ENCODE measurements around the gene WNT5B. TPM values are rescaled to one million over a fixed set of nuclear protein-coding genes. Genes with fewer than 3 reads are reported as not detected.

WNT5B gene
- total and polyA plus RNA-seq, 9 of the 15 experiments (the other 6 are each of a cell fraction or from before 2014, with no cell fraction given): 0.42 to 16.8 (median 5.4) TPM

DNA sequence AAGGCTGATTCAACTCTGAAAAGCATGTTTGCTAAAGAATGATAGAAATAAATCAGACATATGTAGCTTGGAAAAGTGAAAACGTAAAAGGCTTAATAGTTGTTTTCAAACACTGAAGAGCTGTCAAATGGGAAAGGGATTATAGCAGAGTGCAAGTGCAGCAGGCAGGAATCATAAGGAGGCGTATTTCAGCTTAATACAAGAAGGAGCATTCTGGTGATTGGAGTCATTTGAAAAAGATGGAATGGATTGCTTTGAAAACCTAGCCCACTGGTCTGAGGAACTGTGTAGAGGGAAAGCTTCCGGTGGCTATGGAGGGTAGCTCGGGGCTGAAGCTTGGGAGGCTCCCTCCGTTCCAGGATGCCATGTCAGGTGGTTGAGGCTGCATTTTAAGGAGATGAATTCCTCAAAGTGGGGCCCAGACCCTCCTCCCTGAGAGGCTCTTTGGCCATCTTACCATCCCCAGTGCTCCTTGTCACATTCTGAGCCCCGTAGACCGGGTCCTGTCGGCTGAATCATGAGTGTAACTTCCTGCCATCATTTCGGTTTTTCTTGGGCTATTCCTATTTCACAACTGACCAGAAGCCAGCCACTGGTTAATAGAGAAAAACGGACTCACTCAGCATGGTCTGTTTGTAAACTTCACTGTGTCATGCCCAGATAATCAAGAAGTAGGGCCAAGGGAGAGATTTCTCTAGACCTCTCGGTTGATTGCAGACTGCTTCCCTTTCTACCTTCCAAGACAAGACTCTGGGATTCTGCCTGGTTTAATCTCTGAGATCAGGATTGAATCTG is 6.5 kb downstream of the WNT5B start (continued):
- no peak for TF ChIP-seq KLF6 (CRISPR knock-in tag; IDR thresholded peaks at IDR 0.05; ENCODE audit: borderline replicate concordance)
- TF ChIP-seq, protein P1, sequence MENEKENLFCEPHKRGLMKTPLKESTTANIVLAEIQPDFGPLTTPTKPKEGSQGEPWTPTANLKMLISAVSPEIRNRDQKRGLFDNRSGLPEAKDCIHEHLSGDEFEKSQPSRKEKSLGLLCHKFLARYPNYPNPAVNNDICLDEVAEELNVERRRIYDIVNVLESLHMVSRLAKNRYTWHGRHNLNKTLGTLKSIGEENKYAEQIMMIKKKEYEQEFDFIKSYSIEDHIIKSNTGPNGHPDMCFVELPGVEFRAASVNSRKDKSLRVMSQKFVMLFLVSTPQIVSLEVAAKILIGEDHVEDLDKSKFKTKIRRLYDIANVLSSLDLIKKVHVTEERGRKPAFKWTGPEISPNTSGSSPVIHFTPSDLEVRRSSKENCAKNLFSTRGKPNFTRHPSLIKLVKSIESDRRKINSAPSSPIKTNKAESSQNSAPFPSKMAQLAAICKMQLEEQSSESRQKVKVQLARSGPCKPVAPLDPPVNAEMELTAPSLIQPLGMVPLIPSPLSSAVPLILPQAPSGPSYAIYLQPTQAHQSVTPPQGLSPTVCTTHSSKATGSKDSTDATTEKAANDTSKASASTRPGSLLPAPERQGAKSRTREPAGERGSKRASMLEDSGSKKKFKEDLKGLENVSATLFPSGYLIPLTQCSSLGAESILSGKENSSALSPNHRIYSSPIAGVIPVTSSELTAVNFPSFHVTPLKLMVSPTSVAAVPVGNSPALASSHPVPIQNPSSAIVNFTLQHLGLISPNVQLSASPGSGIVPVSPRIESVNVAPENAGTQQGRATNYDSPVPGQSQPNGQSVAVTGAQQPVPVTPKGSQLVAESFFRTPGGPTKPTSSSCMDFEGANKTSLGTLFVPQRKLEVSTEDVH (IDR thresholded peaks at IDR 0.05; ENCODE audit: low read depth, partially characterized antibody): no peak
- TF ChIP-seq PHTF2 (CRISPR knock-in tag; IDR thresholded peaks at IDR 0.05): no peak
- TF ChIP-seq RFX1 (IDR thresholded peaks at IDR 0.05): no peak

DNA sequence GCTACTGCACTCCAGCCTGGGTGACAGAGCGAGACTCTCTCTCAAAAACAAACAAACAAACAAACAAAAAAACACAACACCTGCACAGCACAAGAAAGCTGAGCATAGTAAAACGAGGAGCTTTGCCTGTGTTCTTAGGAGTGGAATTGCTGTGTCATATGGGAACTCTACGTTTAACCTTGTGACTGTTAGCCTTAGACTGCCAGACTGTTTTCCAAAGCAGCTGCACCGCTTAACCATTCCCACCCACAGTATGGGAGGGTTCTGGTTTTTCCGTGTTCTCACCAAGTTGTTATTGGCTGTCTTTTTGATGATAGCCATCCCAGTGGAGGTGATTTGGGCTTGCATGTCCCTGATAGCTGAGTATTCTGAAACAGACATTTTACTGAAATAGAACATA is 9.2 kb downstream of the WNT5B start:
- Histone ChIP-seq H3K9me3 (replicated peaks; ENCODE audit: control insufficient read depth, insufficient read depth, low read depth, low read length) (no peaks in the 10 kb centered on the region), H3K9me1 (ENCODE audit: control insufficient read depth, insufficient read depth, low read length) (no peaks in the 10 kb centered on the region), H3K9ac (ENCODE audit: insufficient read depth in 1 of 2, low read depth in 2 of 2, low read length in 2 of 2) (no peak overlapping the region), H3K4me3 (no peak overlapping the region), H3K79me2 (ENCODE audit: control insufficient read depth, insufficient read depth, low read length) (no peaks in the 10 kb centered on the region), H4K20me1 (replicated peaks; ENCODE audit: control insufficient read depth, insufficient read depth, low read length) (no peaks in the 10 kb centered on the region), H2AFZ (ENCODE audit: low read depth, low read length) (no peak overlapping the region), H3K27ac (ENCODE audit: extremely low read depth, low read depth, low read length) (no peak overlapping the region), H3K36me3 (ENCODE audit: control insufficient read depth, insufficient read depth, low read length) (no peaks in the 10 kb centered on the region), H3K4me1 (replicated peaks in 1 of 2; ENCODE audit: control insufficient read depth in 2 of 2, insufficient read depth in 2 of 2, low read length in 2 of 2) (peaks cover 2 to 6% of the 10 kb centered on the region in 2 experiments; a peak in 4 of 5 replicates), H3K27me3 (ENCODE audit: control insufficient read depth in 2 of 2, insufficient read depth in 2 of 2, low read length in 2 of 2) (no peaks in the 10 kb centered on the region), H3K4me2 (ENCODE audit: insufficient read depth, low read length) (no peak overlapping the region; the same call in 1 of the 2 replicates)
- WGBS (ENCODE audit: insufficient coverage, low coverage, missing lambda C conversion rate): 18% methylated on average over 4 of the region's 5 CpGs
- no peak for DNase-seq (ENCODE audit: extremely low read depth in 1 of 4, low spot score in 3 of 4)
- in situ Hi-C loops (cut with MboI) (no loop called here), intact Hi-C loops (cut with micrococcal nuclease) (no loop called here)
- ChIA-PET CTCF (ENCODE audit: low intra/inter-chr PET ratio) (no interaction called here), POLR2A (no interaction called here)
- no TSS peak for BruUV-seq (replicated peaks)
- no peak for FAIRE-seq
- no peak for ATAC-seq
- TF ChIP-seq KDM5B (IDR thresholded peaks at IDR 0.05; ENCODE audit: insufficient replicate concordance, low read depth, low read length): no peak
- peak; percentile 28; the same call in 1 of the 2 replicates for TF ChIP-seq MAFK (IDR thresholded peaks at IDR 0.05; ENCODE audit: low read length)
- no peak for TF ChIP-seq HDGF (IDR thresholded peaks at IDR 0.05)
- TF ChIP-seq BHLHE40 (IDR thresholded peaks at IDR 0.05; ENCODE audit: low read length): no peak
- TF ChIP-seq NR2C1 (IDR thresholded peaks at IDR 0.05): no peak
- no peak for TF ChIP-seq NR2C1 (tag; IDR thresholded peaks at IDR 0.05)
- TF ChIP-seq NFE2 (IDR thresholded peaks at IDR 0.05; ENCODE audit: low read depth): peak; percentile 25; the same call in 1 of the 2 replicates
- no peak for TF ChIP-seq SIRT6 (IDR thresholded peaks at IDR 0.05; ENCODE audit: low read depth, low read length)
- TF ChIP-seq MAFG (tag; conservative IDR thresholded peaks at IDR 0.05): peak; percentile 48; the same call in 1 of the 2 replicates
- peak; percentile 55; the same call in 1 of the 2 replicates for TF ChIP-seq ZNF316 (IDR thresholded peaks at IDR 0.05)
- TF ChIP-seq ZKSCAN8 (CRISPR knock-in tag; IDR thresholded peaks at IDR 0.05): no peak
- TF ChIP-seq, protein P2, sequence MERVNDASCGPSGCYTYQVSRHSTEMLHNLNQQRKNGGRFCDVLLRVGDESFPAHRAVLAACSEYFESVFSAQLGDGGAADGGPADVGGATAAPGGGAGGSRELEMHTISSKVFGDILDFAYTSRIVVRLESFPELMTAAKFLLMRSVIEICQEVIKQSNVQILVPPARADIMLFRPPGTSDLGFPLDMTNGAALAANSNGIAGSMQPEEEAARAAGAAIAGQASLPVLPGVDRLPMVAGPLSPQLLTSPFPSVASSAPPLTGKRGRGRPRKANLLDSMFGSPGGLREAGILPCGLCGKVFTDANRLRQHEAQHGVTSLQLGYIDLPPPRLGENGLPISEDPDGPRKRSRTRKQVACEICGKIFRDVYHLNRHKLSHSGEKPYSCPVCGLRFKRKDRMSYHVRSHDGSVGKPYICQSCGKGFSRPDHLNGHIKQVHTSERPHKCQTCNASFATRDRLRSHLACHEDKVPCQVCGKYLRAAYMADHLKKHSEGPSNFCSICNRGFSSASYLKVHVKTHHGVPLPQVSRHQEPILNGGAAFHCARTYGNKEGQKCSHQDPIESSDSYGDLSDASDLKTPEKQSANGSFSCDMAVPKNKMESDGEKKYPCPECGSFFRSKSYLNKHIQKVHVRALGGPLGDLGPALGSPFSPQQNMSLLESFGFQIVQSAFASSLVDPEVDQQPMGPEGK (CRISPR knock-in tag; IDR thresholded peaks at IDR 0.05; ENCODE audit: borderline replicate concordance): no peak
- peak; percentile 57 for TF ChIP-seq C11orf30 (IDR thresholded peaks at IDR 0.05; ENCODE audit: low read depth)
- TF ChIP-seq RBM25 (IDR thresholded peaks at IDR 0.05; ENCODE audit: low read depth, low read length, severe bottlenecking): no peak
- no peak for TF ChIP-seq ZNF586 (CRISPR knock-in tag; conservative IDR thresholded peaks at IDR 0.05)

Data from K562 (cell line).